Neural cell (in vitro differentiated cells): Measurements from ENCODE around the gene TBC1D32. TPM values are rescaled to one million over a fixed set of nuclear protein-coding genes. Genes with fewer than 3 reads are reported as not detected.

Experiments used
- H2AFZ ChIP-seq: fragments of 200-600, 300-800 bp; sonication (generic), shearing (Covaris generic); 2 replicates; pipeline ENCODE4 v1.6.0; 2014; ENCODE audit warnings: low read depth, mild to moderate bottlenecking, antibody characterized with exemption, low read length, moderate library complexity
- H3F3A ChIP-seq: fragments of 200-600 bp; shearing (Covaris generic); 2 replicates; pipeline ENCODE4 v1.6.1; 2016; ENCODE audit warnings: mild to moderate bottlenecking, moderate library complexity, mixed read lengths, antibody characterized with exemption, low read length; ENCODE audit not compliant: insufficient read depth, poor library complexity, severe bottlenecking
- H3K27ac ChIP-seq: fragments of 200-600, 300-800 bp; sonication (generic), shearing (Covaris generic); 2 replicates; pipeline ENCODE4 v1.5.1; 2014; ENCODE audit warnings: mild to moderate bottlenecking, low read length, moderate library complexity
- H3K27me3 ChIP-seq: fragments of 300-800, 200-600 bp; sonication (generic), shearing (Covaris generic); 2 replicates; pipeline ENCODE4 v1.6.0; 2014; ENCODE audit warnings: mild to moderate bottlenecking, low read depth, low read length, moderate library complexity; ENCODE audit not compliant: insufficient read depth
- H3K36me3 ChIP-seq: fragments of 300-800, 200-600 bp; sonication (generic), shearing (Covaris generic); 2 replicates; pipeline ENCODE4 v1.5.1; 2014; ENCODE audit warnings: mild to moderate bottlenecking, antibody characterized with exemption, low read length, moderate library complexity; ENCODE audit not compliant: insufficient read depth
- H3K4me2 ChIP-seq: fragments of 300-800, 200-600 bp; sonication (generic), shearing (Covaris generic); 2 replicates; pipeline ENCODE4 v1.6.0; 2014; ENCODE audit warnings: mild to moderate bottlenecking, low read length
- H3K4me3 ChIP-seq: fragments of 300-800, 200-600 bp; sonication (generic), shearing (Covaris generic); 2 replicates; pipeline ENCODE4 v1.5.1; 2014; ENCODE audit warnings: mild to moderate bottlenecking, low read length, moderate library complexity
- H3K79me2 ChIP-seq: fragments of 200-600 bp; shearing (Covaris generic); replicated peaks from 2 replicates; pipeline ENCODE4 v1.6.0; 2014; ENCODE audit warnings: mild to moderate bottlenecking, low read length, moderate library complexity; ENCODE audit not compliant: insufficient read depth
- H3K9ac ChIP-seq: fragments of 300-800, 200-600 bp; sonication (generic), shearing (Covaris generic); 2 replicates; pipeline ENCODE4 v1.6.1; 2016; ENCODE audit warnings: mild to moderate bottlenecking, low read length, mixed read lengths
- H3K9me2 ChIP-seq: fragments of 200-600 bp; shearing (Covaris generic); 2 replicates; pipeline ENCODE4 v1.6.1; 2016; ENCODE audit warnings: mild to moderate bottlenecking, low read length, mixed read lengths; ENCODE audit not compliant: insufficient read depth
- H3K9me3 ChIP-seq: fragments of 200-600, 300-800 bp; sonication (generic), shearing (Covaris generic); 2 replicates; pipeline ENCODE4 v1.6.1; 2016; ENCODE audit warnings: mild to moderate bottlenecking, mixed run types, low read length, moderate library complexity, mixed read lengths
- H4K20me1 ChIP-seq: fragments of 200-600 bp; shearing (Covaris generic); 2 replicates; pipeline ENCODE4 v1.6.1; 2016; ENCODE audit warnings: mild to moderate bottlenecking, mixed run types; ENCODE audit not compliant: insufficient read depth
- EP300 ChIP-seq: fragments of 450-650 bp; conservative IDR thresholded peaks from 2 replicates; pipeline ENCODE4 v1.6.1; 2014; ENCODE audit warnings: antibody characterized with exemption, mild to moderate bottlenecking, moderate library complexity; ENCODE audit not compliant: poor library complexity, severe bottlenecking
- EZH2 ChIP-seq: fragments of 200-600, 300-800 bp; shearing (Covaris generic), sonication (generic); IDR thresholded peaks from 2 replicates; pipeline ENCODE4 v1.6.1; 2014; ENCODE audit warnings: antibody characterized with exemption, low read length, borderline replicate concordance, mild to moderate bottlenecking; ENCODE audit not compliant: insufficient read depth, poor library complexity, severe bottlenecking
- POLR2AphosphoS5 ChIP-seq: IDR thresholded peaks from 2 replicates; pipeline ENCODE4 v1.6.1; 2012
- polyA plus RNA-seq: library from polyadenylated mRNA; depleted of rRNA; stranded (reverse); fragments of >200 nt; gene quantifications from 2 replicates; pipeline ENCODE4 v1.2.3, GENCODE V29; 2014
- small RNA-seq, 3 experiments: library from RNA; depleted of rRNA; stranded (forward); fragments of <200 nt; gene quantifications; one replicate each; pipeline ENCODE3, GENCODE V24; 2012
- TF ChIP-seq, protein P1 (sequence below): IDR thresholded peaks from 2 replicates; pipeline ENCODE4 v1.6.1; 2012; ENCODE audit warnings: borderline replicate concordance

Gene TBC1D32
- polyA plus RNA-seq, 1 donor from 2014 or later: 33.2 TPM

GRCh38 chr6:121032268-121033006, 301.8 kb downstream of the TBC1D32 start:
- no peak overlapping the region for H3K9ac ChIP-seq
- H3F3A ChIP-seq: no peaks in the 10 kb centered on the region
- H3K4me2 ChIP-seq: no peak overlapping the region
- no peaks in the 10 kb centered on the region for H3K27me3 ChIP-seq
- H3K27ac ChIP-seq: no peak overlapping the region
- H3K79me2 ChIP-seq: no peaks in the 10 kb centered on the region
- no peaks in the 10 kb centered on the region for H3K36me3 ChIP-seq
- H4K20me1 ChIP-seq: no peaks in the 10 kb centered on the region
- no peaks in the 10 kb centered on the region for H3K9me2 ChIP-seq
- H3K9me3 ChIP-seq: no peaks in the 10 kb centered on the region
- no peak overlapping the region for H2AFZ ChIP-seq
- H3K4me3 ChIP-seq: no peak overlapping the region
- TF ChIP-seq, protein P1, sequence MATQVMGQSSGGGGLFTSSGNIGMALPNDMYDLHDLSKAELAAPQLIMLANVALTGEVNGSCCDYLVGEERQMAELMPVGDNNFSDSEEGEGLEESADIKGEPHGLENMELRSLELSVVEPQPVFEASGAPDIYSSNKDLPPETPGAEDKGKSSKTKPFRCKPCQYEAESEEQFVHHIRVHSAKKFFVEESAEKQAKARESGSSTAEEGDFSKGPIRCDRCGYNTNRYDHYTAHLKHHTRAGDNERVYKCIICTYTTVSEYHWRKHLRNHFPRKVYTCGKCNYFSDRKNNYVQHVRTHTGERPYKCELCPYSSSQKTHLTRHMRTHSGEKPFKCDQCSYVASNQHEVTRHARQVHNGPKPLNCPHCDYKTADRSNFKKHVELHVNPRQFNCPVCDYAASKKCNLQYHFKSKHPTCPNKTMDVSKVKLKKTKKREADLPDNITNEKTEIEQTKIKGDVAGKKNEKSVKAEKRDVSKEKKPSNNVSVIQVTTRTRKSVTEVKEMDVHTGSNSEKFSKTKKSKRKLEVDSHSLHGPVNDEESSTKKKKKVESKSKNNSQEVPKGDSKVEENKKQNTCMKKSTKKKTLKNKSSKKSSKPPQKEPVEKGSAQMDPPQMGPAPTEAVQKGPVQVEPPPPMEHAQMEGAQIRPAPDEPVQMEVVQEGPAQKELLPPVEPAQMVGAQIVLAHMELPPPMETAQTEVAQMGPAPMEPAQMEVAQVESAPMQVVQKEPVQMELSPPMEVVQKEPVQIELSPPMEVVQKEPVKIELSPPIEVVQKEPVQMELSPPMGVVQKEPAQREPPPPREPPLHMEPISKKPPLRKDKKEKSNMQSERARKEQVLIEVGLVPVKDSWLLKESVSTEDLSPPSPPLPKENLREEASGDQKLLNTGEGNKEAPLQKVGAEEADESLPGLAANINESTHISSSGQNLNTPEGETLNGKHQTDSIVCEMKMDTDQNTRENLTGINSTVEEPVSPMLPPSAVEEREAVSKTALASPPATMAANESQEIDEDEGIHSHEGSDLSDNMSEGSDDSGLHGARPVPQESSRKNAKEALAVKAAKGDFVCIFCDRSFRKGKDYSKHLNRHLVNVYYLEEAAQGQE: no peak
- TF ChIP-seq POLR2AphosphoS5: peak; percentile 20
- no peak for TF ChIP-seq EZH2
- TF ChIP-seq EP300: no peak

Small RNA genes lying within 50 kb of the gene (small RNA-seq; reads per million reads assigned to genes)
- gene RF00019: 0 to 1.2 (median 0) reads per million in 3 experiments
- gene RNU6-1286P: 0 reads per million in 3 experiments

Other genes with a start within 250 kb of the TBC1D32 start
- 2.3 and 3.5 TPM in 2 replicates for gene GJA1, start 101.2 kb upstream of the TBC1D32 start, polyA plus RNA-seq